Measurements from ENCODE around the gene GP9. TPM values are rescaled to one million over a fixed set of nuclear protein-coding genes. Genes with fewer than 3 reads are reported as not detected.

The GP9 gene
- total RNA-seq, 1 donor from 2014 or later: not detected

DNA sequence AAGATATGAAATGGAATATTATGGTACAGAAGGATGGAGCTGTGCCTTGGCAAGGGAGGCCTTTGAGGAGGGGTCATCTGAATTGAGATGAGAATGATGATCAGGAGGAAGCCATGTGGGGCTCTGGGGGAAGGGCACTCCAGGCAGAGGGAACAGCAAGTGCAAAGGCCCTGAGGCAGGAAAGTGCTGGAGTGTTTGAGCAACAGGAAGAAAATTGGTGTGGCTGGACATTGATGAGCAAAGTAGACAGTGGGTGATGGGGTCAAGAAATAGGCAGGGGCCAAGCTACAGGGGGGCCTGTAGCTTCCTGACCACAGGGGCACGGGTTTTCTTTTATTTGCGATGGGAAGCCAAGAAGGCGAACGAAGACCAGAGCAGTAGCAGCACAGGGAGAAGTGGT lies 3.3 kb upstream of the GP9 start:
- H3K27ac Mint-ChIP-seq (ENCODE audit: unreplicated experiment): no peak overlapping the region
- no peaks in the 10 kb centered on the region for H3K36me3 Mint-ChIP-seq (ENCODE audit: unreplicated experiment)
- no peak for DNase-seq (ENCODE audit: extremely low spot score, unreplicated experiment)
- H3K9me3 Mint-ChIP-seq (ENCODE audit: unreplicated experiment): no peaks in the 10 kb centered on the region
- TF ChIP-seq, protein P1, sequence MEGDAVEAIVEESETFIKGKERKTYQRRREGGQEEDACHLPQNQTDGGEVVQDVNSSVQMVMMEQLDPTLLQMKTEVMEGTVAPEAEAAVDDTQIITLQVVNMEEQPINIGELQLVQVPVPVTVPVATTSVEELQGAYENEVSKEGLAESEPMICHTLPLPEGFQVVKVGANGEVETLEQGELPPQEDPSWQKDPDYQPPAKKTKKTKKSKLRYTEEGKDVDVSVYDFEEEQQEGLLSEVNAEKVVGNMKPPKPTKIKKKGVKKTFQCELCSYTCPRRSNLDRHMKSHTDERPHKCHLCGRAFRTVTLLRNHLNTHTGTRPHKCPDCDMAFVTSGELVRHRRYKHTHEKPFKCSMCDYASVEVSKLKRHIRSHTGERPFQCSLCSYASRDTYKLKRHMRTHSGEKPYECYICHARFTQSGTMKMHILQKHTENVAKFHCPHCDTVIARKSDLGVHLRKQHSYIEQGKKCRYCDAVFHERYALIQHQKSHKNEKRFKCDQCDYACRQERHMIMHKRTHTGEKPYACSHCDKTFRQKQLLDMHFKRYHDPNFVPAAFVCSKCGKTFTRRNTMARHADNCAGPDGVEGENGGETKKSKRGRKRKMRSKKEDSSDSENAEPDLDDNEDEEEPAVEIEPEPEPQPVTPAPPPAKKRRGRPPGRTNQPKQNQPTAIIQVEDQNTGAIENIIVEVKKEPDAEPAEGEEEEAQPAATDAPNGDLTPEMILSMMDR (IDR thresholded peaks at IDR 0.05): no peak
- peaks cover 4% of the 10 kb centered on the region for H3K4me1 Mint-ChIP-seq (ENCODE audit: unreplicated experiment)
- H3K27me3 Mint-ChIP-seq (ENCODE audit: unreplicated experiment): peaks cover 14% of the 10 kb centered on the region
- H3K4me3 Mint-ChIP-seq (ENCODE audit: unreplicated experiment): no peak overlapping the region

DNA sequence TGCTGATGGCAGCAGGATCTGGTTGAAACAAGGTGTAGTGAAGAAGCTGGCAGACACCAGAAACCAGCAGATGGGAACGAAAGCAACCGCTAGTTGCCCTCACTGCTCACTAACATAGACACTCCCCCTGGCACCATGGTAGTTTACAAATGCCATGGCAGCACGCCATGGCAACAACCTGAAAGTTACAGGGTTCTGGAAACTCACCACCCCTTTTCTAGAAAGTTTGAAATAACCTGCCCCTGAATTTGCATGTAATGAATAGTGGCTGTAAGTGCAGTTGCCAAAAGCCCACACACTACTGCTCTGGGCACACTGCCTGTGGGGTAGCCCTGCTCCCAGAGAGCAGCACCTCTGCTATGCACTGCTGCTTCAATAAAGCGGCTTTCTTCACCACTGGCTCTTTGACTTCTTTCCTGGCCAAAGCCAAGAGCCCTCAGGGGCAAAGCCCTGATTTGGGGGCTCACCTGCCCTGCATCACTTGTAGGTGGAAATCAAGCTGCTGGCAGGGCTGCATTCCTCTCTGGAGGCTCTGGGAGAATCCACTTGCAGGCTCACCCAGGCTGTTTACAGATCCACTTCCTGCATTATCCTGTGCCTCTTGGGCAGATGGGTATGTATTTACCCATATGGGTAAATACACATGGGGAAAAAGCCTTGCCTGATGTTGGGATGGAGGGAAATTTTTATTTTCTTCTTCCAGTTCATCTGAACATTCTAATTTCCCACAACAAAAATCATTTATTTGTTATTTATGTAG lies 2.0 kb upstream of the GP9 start:
- H3K36me3 Mint-ChIP-seq (ENCODE audit: unreplicated experiment): no peaks in the 10 kb centered on the region
- H3K4me1 Mint-ChIP-seq (ENCODE audit: unreplicated experiment): peaks cover 1% of the 10 kb centered on the region
- H3K4me3 Mint-ChIP-seq (ENCODE audit: unreplicated experiment): no peak overlapping the region
- peaks cover 14% of the 10 kb centered on the region for H3K27me3 Mint-ChIP-seq (ENCODE audit: unreplicated experiment)
- H3K27ac Mint-ChIP-seq (ENCODE audit: unreplicated experiment): no peak overlapping the region
- TF ChIP-seq, protein P1 (IDR thresholded peaks at IDR 0.05): no peak
- no peak for DNase-seq (ENCODE audit: extremely low spot score, unreplicated experiment)
- H3K9me3 Mint-ChIP-seq (ENCODE audit: unreplicated experiment): no peaks in the 10 kb centered on the region

DNA sequence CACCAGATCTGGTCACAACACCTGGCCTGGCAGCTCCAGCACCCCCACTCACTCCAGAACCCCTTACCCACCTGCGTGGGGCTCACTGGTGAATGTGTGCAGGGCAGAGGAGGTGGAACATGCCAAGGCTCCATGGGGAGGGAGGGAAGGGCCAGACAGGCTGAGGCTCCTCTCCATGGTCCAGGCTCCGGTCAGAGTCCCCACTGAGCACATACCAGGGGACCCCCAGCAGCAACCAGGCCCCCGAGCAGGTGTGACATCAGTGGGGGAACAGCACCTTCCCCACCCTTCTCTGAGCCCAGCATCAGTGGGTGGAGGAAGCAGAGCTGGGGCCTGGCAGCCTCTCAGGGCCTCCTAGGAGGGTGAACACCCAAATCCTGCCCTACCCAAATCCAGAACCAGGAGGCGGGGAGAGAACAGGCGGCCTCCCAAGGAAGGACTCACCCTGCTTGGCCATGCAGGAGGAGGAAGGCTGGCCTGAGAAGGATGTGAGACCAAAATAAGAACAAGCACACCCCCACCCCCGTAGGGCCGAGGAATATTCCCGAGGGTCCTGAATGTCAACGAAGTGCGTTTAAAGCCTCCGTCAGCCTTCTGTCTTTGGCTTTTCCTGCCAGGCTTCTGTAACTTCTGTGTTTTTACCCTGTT lies 1.1 kb upstream of the GP9 start:
- Mint-ChIP-seq H3K36me3 (ENCODE audit: unreplicated experiment) (no peaks in the 10 kb centered on the region), H3K27ac (ENCODE audit: unreplicated experiment) (no peak overlapping the region), H3K9me3 (ENCODE audit: unreplicated experiment) (no peaks in the 10 kb centered on the region), H3K4me1 (ENCODE audit: unreplicated experiment) (no peaks in the 10 kb centered on the region), H3K4me3 (ENCODE audit: unreplicated experiment) (no peak overlapping the region), H3K27me3 (ENCODE audit: unreplicated experiment) (peaks cover 14% of the 10 kb centered on the region)
- no peak for DNase-seq (ENCODE audit: extremely low spot score, unreplicated experiment)
- TF ChIP-seq, protein P1 (IDR thresholded peaks at IDR 0.05): no peak

DNA sequence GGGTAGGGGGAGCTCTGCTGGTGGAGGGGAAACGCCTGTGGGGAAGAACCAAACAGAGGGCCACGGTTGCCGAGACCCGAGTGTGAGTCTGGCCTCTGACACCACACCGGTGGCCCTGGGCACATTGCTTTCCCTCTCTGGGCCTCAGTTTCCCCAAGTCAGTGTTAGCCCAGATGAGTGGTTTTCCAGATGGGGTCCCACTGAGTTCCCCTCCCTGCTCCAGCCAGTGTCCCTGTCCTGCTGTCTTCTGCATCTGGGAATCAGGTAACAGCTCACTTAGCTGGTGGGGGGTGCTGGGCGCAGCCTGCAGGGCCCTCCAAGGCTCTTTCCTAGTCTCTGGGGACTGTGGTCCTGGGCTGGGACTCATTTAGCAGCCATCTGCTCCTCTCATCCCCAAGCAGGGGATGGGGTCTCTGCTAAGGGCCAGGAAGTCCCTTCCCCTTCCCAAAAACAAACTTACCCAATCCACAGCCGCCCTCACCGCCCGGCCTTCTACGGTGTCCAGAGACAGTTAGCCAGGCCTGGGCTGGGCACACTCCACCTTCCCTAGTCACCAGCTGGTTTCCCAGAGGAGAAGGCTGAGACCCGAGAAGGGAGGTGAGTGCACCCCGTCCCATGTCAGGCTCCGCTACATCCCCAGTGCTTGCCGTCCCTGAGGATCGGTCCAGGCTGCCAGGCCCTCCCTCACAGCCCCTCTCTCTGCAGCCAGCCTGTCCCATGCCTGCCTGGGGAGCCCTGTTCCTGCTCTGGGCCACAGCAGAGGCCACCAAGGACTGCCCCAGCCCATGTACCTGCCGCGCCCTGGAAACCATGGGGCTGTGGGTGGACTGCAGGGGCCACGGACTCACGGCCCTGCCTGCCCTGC lies 676 bp downstream of the GP9 start:
- H3K36me3 Mint-ChIP-seq (ENCODE audit: unreplicated experiment): no peaks in the 10 kb centered on the region

More for the DNA sequence above, 676 bp downstream of the GP9 start:
- DNase-seq (ENCODE audit: extremely low spot score, unreplicated experiment): no peak
- Mint-ChIP-seq H3K4me1 (ENCODE audit: unreplicated experiment) (no peaks in the 10 kb centered on the region), H3K27ac (ENCODE audit: unreplicated experiment) (no peak overlapping the region), H3K27me3 (ENCODE audit: unreplicated experiment) (peaks cover 24% of the 10 kb centered on the region), H3K4me3 (ENCODE audit: unreplicated experiment) (no peak overlapping the region), H3K9me3 (ENCODE audit: unreplicated experiment) (no peaks in the 10 kb centered on the region)
- TF ChIP-seq, protein P1 (IDR thresholded peaks at IDR 0.05): no peak
